Kidney capillary endothelial cell (primary cell): ENCODE data around the gene PLEKHG4.
A peak's percentile ranks its signal among the peaks of the same experiment; 100 is the strongest.

Experiments
- DNase-seq: peaks from one replicate; pipeline ENCODE4 v3.0.0-alpha.2; 2018; ENCODE audit warnings: low spot score

PLEKHG4 gene

GRCh38 chr16:67264866-67265265 is 14.5 kb upstream of the PLEKHG4 start:
- DNase-seq, result no peak

DNA sequence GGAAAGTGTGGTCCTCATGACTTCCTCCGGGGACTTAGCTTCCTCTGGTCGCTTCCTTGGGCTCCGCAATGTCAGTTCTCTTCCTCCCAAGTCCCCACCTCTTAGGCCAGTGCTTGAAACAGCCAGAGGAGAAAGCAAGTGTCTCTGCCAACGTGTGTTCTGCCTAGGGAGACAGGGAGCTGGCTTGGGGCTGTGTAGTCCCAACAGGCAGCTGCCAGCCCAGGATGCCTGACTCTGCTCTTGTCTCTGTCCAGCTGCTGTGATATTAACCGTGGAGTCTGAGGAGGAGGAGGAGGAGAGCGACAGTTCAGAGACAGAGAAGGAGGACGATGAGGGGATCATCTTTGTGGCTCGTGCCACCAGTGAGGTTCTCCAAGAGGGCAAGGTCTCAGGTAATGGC is 13.5 kb upstream of the PLEKHG4 start:
- DNase-seq, result no peak

DNA sequence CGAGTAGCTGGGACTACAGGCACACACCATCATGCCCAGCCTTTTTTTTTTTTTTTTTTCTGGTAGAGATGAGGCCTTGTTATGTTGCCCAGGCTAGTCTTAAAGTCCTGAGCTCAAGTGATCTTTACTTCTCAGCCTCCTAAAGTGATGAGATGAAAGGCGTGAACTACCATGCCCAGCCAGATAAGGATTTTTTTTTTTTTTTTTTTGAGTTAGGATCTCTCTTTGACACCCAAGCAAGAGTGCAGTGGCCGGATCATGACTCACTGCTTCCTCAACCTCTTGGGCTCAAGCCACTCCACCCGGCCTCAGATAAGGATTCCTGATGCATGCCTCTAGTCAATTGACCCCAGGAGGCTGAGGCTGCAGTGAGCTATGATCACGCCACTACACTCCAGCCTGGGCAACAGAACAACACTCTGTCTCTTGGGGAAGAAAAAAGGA is 11.2 kb upstream of the PLEKHG4 start:
- DNase-seq, result no peak

GRCh38 chr16:67269766-67270165 is 9.6 kb upstream of the PLEKHG4 start:
- DNase-seq, result no peak

DNA sequence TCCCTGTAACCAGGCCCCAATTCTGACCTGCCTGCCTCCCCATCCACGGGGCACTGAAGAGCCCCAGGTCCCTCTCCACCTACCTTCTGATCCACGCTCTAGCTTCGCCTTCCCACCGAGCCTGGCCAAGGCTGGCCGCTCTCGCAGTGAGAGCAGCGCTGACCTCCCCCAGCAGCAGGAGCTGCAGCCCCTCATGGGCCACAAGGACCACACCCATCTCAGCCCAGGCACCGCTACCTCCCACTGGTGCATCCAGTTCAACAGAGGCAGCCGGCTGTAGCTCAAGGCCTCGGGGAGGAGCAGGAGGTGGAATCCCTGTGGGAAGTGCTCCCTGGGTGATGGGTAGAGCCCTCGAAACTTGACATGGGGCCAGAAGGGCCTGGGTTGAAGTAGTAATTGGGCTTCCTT is 8.4 kb upstream of the PLEKHG4 start:
- DNase-seq, result no peak

DNA sequence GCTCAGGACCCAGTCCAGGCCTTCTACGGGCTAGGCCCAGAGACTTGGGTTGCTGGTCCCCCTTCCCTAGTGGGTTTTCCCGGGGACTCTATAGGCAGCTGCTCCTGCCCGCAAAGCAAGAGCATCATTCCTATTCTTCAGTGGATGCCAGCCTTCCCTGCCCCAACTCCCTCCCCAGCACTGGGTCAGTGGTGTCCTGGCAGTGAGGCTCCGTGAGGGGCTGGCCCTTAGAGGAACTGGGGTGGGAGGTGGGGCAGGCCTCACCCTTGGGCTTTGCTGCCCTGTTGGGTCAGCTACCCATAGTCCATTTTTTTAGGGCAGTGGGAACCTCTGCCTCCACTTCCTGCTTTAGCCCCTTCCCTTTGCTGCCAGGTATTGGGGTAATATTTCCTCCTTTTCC is 7.9 kb upstream of the PLEKHG4 start:
- no peak for DNase-seq

- no peak for DNase-seq
These were observed 4.0 kb upstream of the PLEKHG4 start for GRCh38 chr16:67275321-67275720.

- peak; percentile 58 for DNase-seq
These were observed 1.9 kb upstream of the PLEKHG4 start for GRCh38 chr16:67277294-67277998.

GRCh38 chr16:67277999-67278772 is 1.1 kb upstream of the PLEKHG4 start:
- peak; percentile 44 for DNase-seq

DNA sequence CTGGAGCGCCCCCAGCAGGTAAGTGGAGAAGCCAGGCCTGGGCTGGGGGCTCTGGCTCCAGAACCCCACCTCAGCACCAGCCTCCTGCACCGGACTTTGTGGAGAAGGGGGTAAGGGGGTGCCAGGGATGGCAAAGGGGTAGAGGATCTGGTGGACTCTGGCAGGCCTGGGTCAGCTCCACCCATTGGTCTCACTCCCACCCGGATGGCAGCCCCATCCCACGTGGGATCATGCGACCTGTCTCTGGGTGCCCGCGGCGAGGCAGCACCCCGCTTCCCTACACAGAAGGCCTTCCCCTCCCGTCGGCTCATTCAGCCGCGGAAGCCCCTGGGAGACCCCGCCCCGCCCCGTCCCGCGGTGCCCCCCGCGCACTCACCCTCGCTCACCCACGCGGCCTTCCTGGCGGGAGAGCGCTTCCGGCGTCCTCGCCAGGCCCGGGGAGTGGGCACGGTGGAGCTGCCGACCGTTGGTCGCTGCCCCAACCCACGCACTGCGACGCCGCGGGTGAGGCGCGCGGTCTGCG is 498 bp upstream of the PLEKHG4 start:
- DNase-seq, result no peak

DNA sequence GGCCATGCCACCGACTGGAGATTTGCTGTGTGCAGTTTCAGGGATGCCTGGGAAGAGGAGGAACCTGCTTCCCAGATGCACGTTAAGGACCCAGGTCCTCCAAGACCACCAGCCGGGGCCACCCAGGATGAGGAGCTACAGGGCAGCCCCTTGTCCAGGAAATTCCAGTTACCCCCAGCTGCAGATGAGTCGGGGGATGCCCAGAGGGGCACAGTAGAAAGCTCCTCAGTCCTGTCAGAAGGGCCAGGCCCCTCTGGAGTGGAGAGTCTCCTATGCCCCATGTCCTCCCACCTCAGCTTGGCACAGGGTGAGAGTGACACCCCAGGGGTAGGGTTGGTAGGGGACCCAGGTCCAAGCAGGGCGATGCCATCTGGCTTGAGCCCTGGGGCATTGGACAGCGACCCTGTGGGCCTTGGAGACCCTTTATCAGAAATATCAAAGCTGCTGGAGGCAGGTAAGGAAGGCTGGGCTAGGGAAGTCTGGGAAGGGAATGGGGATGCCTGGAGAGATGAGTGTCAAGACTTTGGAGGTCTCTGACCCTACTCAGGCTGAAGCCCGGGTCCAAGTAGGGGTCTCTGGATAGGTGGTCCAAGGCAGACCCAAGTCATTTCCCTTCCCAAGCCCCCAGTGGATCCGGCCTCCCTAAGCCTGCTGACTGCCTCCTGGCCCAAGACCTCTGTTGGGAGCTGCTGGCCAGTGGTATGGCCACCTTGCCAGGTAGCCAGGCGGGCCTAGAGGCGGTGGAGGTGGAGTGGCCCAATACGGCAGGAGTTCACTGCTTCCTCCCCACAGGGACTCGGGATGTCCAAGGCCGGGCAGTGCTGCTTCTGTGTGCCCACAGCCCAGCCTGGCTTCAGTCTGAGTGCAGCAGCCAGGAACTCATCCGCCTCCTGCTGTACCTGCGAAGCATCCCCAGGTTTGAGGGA is 1.0 kb downstream of the PLEKHG4 start:
- no peak for DNase-seq

DNA sequence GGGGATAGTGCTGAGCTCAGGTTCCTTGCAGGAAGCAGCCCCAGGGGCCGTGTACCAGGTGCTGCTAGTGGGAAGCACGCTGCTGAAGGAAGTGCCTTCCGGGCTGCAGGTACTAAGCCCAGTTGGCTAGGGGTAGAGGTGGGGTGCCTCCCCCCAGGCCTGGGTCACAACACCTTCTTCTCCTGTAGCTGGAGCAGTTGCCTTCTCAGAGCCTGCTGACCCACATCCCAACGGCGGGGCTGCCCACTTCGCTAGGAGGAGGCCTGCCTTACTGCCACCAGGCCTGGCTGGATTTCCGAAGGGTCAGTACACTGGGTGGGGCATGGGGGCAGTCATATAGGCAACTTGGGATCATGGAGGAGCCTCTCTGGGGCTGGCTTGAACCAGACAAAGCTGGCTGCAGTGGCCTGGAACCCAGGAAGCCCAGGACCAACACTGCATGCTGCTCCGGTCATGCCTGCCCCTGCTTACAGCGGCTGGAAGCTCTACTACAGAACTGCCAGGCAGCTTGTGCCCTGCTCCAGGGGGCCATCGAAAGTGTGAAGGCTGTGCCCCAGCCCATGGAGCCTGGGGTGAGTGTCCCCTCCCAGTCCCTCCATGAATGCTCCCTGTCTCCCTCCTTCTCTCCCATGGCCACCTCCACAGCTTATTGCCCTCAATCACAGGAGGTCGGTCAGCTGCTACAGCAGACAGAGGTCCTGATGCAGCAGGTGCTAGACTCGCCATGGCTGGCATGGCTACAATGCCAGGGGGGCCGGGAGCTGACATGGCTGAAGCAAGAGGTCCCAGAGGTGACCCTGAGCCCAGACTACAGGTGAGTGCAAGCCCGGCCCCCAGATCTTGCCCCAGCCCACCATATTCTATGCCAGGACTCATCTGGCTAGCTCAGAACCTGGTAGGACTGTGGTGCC is 2.5 kb downstream of the PLEKHG4 start:
- DNase-seq, result no peak

GRCh38 chr16:67282447-67282805 is 3.1 kb downstream of the PLEKHG4 start:
- no peak for DNase-seq

GRCh38 chr16:67283039-67283825 is 3.9 kb downstream of the PLEKHG4 start:
- DNase-seq, result no peak

DNA sequence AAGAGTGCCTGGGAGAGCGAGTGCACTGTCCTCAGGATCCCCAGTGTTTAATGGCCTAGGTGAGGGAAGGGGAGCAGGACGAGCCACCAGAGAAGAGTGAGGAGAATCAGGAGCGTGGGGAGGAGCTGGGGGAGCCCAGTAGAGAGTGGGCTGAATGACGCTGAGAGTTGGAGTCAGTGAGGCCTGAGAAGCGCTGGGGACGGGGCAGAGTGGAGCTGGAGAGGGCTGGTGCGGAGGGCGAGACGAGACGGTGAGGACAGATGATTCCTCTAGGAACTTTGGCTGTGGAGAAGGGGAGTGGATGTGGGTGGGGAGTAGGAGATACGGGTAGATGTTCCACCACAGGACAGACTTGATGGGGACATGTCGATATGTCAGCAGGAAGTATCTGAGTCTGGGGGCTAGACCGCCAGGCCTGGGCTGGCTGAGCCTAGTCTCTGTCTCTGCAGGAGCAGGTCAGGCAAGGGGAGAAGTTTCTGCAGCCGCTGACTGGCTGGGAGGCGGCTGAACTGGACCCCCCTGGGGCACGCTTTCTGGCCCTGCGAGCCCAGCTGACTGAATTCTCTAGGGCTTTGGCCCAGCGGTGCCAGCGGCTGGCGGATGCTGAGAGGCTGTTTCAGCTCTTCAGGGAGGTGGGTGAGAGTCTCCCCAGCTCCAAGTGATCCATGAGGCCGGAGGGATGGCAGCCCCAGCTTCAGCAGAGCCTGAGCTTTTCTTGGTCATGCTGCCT is 4.7 kb downstream of the PLEKHG4 start:
- DNase-seq, result no peak

- peak; percentile 25 for DNase-seq
These were observed 5.6 kb downstream of the PLEKHG4 start for GRCh38 chr16:67284699-67285646.

DNA sequence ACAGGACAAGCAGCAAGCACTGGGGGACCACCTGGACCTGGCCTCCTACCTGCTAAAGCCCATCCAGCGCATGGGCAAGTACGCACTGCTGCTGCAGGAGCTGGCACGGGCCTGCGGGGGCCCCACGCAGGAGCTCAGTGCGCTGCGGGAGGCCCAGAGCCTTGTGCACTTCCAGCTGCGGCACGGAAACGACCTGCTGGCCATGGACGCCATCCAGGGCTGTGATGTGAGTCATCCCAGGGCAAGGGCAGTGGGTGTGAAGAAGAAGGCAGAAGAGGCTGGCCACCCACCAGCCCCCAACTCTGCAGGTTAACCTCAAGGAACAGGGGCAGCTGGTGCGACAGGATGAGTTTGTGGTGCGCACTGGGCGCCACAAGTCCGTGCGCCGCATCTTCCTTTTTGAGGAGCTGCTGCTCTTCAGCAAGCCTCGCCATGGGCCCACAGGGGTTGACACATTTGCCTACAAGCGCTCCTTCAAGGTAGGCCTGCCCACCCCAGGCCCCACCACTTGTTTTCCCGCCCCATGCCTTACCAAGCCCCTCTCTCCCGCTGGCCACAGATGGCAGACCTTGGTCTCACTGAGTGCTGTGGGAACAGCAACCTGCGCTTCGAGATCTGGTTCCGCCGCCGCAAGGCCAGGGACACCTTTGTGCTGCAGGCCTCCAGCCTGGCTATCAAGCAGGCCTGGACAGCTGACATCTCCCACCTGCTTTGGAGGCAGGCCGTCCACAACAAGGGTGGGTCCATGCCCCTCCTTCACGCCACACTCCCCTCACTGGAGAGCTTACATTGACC is 7.3 kb downstream of the PLEKHG4 start:
- no peak for DNase-seq

DNA sequence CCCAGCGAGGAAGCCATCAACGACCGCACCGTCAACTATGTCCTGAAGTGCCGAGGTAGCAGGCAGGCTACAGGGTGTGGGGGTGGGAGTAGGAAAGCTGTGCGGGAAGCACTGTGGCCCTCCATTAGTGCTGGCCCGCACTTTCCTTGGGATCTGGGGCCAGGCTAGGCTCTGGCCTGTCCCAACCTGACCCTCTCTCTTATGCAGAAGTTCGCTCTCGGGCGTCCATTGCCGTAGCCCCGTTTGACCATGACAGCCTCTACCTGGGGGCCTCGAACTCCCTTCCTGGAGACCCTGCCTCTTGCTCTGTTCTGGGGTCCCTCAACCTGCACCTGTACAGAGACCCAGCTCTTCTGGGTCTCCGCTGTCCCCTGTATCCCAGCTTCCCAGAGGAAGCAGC is 8.6 kb downstream of the PLEKHG4 start:
- no peak for DNase-seq
